Smooth muscle cell (in vitro differentiated cells): ENCODE results near the gene MINAR1. TPM values are rescaled to one million over a fixed set of nuclear protein-coding genes. Genes with fewer than 3 reads are reported as not detected.

ENCODE experiments used
- DNase-seq: peaks from one replicate; lab custom pipeline; 2025; ENCODE audit not compliant: unreplicated experiment; lab: John Stamatoyannopoulos, UW
- H2AFZ ChIP-seq: fragments of 200-600 bp; sonication (generic); 2 replicates; pipeline ENCODE4 v1.6.0; 2016; ENCODE audit warnings: antibody characterized with exemption, low read depth, mild to moderate bottlenecking
- H3F3A ChIP-seq: fragments of 200-600 bp; sonication (generic); 2 replicates; pipeline ENCODE4 v1.6.0; 2017; ENCODE audit warnings: antibody characterized with exemption, low read depth
- H3K27ac ChIP-seq: fragments of 200-600 bp; sonication (generic); 2 replicates; pipeline ENCODE4 v1.5.1; 2016; ENCODE audit warnings: low read depth, mild to moderate bottlenecking
- H3K27me3 ChIP-seq: fragments of 200-600 bp; sonication (generic); 2 replicates; pipeline ENCODE4 v1.6.1; 2016; ENCODE audit warnings: low read depth, mild to moderate bottlenecking
- H3K36me3 ChIP-seq: fragments of 200-600 bp; sonication (generic); 2 replicates; pipeline ENCODE4 v1.5.1; 2016; ENCODE audit warnings: low read depth
- H3K4me1 ChIP-seq: fragments of 200-600 bp; sonication (generic); 2 replicates; pipeline ENCODE4 v1.5.1; 2016; ENCODE audit warnings: low read depth
- H3K4me2 ChIP-seq: fragments of 200-600 bp; sonication (generic); 2 replicates; pipeline ENCODE4 v1.6.0; 2016; ENCODE audit warnings: mild to moderate bottlenecking
- H3K4me3 ChIP-seq: fragments of 200-600 bp; sonication (generic); 2 replicates; pipeline ENCODE4 v1.5.1; 2016; ENCODE audit warnings: mild to moderate bottlenecking
- H3K79me2 ChIP-seq: fragments of 200-600 bp; sonication (generic); 2 replicates; pipeline ENCODE4 v1.6.0; 2016; ENCODE audit warnings: low read depth, mild to moderate bottlenecking
- H3K9ac ChIP-seq: fragments of 200-600 bp; sonication (generic); 2 replicates; pipeline ENCODE4 v1.6.0; 2016; ENCODE audit warnings: low read depth
- H3K9me3 ChIP-seq: fragments of 200-600 bp; sonication (generic); replicated peaks from 2 replicates; pipeline ENCODE4 v1.5.1; 2016; ENCODE audit warnings: low read depth
- H4K20me1 ChIP-seq: fragments of 200-600 bp; sonication (generic); 2 replicates; pipeline ENCODE4 v1.6.0; 2016; ENCODE audit warnings: low read depth
- WGBS: methylation state at CpG from one replicate; pipeline ENCODE4 v1.1.7; 2016; ENCODE audit warnings: low lambda C conversion rate; 5-methylcytosine and 5-hydroxymethylcytosine counted together
- polyA plus RNA-seq: library from polyadenylated mRNA; unstranded; fragments of >200 nt; fragmentation: Nextera tagmentation; extraction: Ambion mirVana; gene quantifications from 2 replicates; pipeline ENCODE4 v1.2.1, GENCODE V29; 2016
- total RNA-seq: library from RNA; depleted of rRNA; stranded (reverse); fragments of >200 nt; gene quantifications from 2 replicates; pipeline ENCODE4 v1.2.3, GENCODE V29; 2014
- TF ChIP-seq, protein P1 (sequence below): fragments of 200-600 bp; sonication (generic); IDR thresholded peaks from 2 replicates; pipeline ENCODE4 v1.5.1; 2017; ENCODE audit warnings: borderline replicate concordance, mild to moderate bottlenecking, antibody characterized with exemption; ENCODE audit not compliant: insufficient read depth, poor library complexity, severe bottlenecking

MINAR1 gene
- total and polyA plus RNA-seq, 2 experiments from 2014 or later: 4.9 to 21.3 TPM

DNA sequence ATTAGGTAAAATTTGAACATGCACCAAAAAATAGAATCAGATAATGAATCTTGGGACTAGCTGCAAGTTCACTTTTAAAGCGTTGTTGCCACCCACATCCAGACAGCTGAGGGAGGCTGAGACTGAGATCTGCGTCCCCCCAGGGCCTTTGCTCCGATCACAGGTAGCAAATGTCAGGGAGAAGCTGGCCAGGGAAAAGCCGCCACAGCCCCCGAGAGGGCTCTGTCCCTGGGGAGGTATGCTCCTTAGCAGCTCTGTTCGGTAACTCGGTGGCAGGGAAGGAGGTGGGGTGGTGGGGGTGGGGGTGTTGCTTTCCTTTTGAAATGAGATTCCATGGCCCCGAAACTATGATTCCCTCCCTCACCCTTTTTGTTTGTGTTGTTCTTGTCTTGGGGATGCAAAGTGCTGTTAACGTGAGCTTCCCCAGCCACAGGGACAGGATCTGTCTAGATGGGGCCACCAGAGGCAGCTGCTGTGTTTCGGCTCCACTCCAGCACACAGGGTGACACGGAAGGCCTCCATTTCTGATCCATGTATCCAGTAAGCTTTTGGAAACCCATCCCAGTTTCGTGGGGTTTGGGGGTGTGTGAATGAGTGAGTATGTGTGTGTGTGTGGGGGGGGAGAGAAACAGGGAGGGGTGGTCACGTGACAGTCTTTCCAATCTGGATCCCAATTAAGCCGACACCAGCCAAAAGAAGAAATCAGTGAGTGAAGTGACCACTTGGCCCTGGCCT, 1.1 kb upstream of the MINAR1 start:
- peaks cover 9% of the 10 kb centered on the region for H3F3A ChIP-seq
- peak overlapping the region; percentile 68 for H3K4me3 ChIP-seq
- DNase-seq: no peak
- H3K79me2 ChIP-seq: peaks cover 27% of the 10 kb centered on the region
- H2AFZ ChIP-seq: peak overlapping the region; percentile 68
- TF ChIP-seq, protein P1, sequence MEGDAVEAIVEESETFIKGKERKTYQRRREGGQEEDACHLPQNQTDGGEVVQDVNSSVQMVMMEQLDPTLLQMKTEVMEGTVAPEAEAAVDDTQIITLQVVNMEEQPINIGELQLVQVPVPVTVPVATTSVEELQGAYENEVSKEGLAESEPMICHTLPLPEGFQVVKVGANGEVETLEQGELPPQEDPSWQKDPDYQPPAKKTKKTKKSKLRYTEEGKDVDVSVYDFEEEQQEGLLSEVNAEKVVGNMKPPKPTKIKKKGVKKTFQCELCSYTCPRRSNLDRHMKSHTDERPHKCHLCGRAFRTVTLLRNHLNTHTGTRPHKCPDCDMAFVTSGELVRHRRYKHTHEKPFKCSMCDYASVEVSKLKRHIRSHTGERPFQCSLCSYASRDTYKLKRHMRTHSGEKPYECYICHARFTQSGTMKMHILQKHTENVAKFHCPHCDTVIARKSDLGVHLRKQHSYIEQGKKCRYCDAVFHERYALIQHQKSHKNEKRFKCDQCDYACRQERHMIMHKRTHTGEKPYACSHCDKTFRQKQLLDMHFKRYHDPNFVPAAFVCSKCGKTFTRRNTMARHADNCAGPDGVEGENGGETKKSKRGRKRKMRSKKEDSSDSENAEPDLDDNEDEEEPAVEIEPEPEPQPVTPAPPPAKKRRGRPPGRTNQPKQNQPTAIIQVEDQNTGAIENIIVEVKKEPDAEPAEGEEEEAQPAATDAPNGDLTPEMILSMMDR: no peak
- 12% methylated on average over 14 of the region's 14 CpGs for WGBS
- peak overlapping the region; percentile 94 for H3K4me2 ChIP-seq
- peaks cover 20% of the 10 kb centered on the region for H3K4me1 ChIP-seq
- H4K20me1 ChIP-seq: peaks cover 28% of the 10 kb centered on the region
- no peaks in the 10 kb centered on the region for H3K9me3 ChIP-seq
- peak overlapping the region; percentile 74 for H3K9ac ChIP-seq
- no peaks in the 10 kb centered on the region for H3K36me3 ChIP-seq
- peaks cover 8% of the 10 kb centered on the region for H3K27me3 ChIP-seq
- H3K27ac ChIP-seq: peak overlapping the region; percentile 50

DNA sequence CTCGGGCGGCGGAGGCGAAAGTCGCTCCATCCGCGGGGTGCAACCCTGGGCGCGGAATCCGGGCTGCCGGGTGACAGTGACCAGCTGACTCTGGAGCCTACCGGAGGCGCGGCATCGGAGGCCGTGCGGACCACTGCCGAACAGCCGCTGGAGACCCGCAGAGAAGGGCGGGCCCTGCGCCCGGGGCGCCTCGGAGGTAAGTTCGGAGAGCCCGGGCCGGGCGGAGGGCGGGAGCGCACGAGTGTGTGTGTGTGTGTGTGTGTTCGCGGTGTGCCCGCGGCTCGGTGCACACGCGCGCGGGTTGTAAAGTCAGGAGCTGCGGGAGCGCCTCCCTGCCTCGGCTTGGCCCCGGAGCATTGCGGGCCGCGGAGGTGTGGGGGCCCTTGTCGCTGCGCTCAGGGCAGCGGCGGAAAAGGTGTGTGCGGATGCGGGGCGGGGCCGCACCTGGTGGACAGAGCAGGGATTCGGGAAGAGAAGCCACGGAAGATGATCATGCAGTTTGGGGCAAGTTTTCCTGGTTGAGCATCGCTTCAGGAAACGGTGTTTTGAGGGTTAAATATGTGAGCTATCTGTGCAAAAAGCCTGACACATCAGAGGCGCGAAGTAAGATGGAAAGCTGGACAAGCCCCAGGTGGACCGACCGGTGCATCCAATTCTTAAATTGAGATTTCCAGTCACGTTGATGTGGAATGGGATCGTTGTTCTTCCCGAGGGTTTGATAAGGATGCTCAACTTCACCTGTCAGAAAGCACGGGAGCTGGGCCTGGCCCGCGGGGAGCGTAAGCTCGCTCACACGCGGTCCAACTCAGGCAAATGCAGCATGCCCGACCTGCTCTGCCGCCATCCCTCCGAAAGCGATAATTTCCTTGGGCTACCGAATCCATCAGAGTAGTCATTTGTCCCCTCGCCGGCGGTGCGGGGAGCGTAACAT, 474 bp downstream of the MINAR1 start:
- DNase-seq: no peak
- Histone ChIP-seq H4K20me1 (peaks cover 36% of the 10 kb centered on the region), H3K79me2 (peaks cover 35% of the 10 kb centered on the region), H3K36me3 (no peaks in the 10 kb centered on the region), H3K4me1 (peaks cover 20% of the 10 kb centered on the region), H3K27me3 (peaks cover 8% of the 10 kb centered on the region), H2AFZ (peak overlapping the region; percentile 68), H3K9me3 (no peaks in the 10 kb centered on the region), H3K27ac (no peak overlapping the region), H3K4me3 (peak overlapping the region; percentile 68), H3F3A (peaks cover 9% of the 10 kb centered on the region), H3K9ac (peak overlapping the region; percentile 74), H3K4me2 (peak overlapping the region; percentile 94)
- 4% methylated on average over 80 of the region's 84 CpGs for WGBS
- TF ChIP-seq, protein P1: no peak

DNA sequence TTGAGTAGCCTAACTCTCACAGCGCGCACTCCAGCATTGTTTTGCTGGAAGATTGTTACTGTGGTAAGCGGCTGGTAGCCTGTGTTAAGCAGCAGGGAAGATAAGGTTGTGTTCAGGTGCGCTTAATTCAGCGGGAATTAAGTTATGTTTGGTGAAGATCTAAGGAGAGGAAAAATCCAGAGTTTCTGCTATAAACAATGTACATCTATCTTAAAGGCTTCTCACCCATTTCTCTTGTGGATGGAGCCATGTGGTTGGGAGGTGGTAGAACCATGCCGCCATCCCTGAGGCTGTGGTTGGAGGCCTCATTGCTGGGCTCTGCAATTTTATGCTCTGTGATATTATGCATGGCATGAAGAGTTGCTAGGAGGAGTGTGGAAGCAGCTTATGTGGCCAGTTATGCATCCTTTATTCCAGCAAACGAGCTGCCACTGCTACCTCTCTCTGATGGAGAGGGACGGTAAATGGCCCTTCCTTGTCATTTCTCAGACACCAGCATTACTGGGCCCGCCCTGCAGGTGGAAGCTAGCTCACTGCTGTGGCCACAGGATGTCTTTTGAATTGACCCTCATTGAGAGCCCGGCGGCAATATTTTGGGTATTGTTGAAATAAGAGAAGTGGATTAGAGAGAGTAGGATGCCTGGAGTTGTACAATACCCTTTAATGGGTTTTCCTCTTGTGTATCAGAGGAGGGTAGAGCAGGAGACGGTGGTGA, 1.3 kb downstream of the MINAR1 start:
- H3K4me1 ChIP-seq: peaks cover 20% of the 10 kb centered on the region
- H3F3A ChIP-seq: peaks cover 9% of the 10 kb centered on the region
- H3K79me2 ChIP-seq: peaks cover 35% of the 10 kb centered on the region
- peak overlapping the region; percentile 68 for H3K4me3 ChIP-seq
- H3K9ac ChIP-seq: no peak overlapping the region
- H4K20me1 ChIP-seq: peaks cover 36% of the 10 kb centered on the region
- DNase-seq: no peak
- no peaks in the 10 kb centered on the region for H3K36me3 ChIP-seq
- peaks cover 8% of the 10 kb centered on the region for H3K27me3 ChIP-seq
- no peaks in the 10 kb centered on the region for H3K9me3 ChIP-seq
- H3K4me2 ChIP-seq: peak overlapping the region; percentile 94
- TF ChIP-seq, protein P1: no peak
- no peak overlapping the region for H2AFZ ChIP-seq
- WGBS: 37% methylated on average over 12 of the region's 12 CpGs
- H3K27ac ChIP-seq: no peak overlapping the region
